HG03025 (cell line): Measurements from ENCODE around the gene DUXA.

Source experiments
- ATAC-seq: cut with Tn5 transposase; IDR thresholded peaks from one replicate; pipeline ENCODE4 v1.9.1; 2021; ENCODE audit warnings: mild to moderate bottlenecking, moderate library complexity; ENCODE audit not compliant: unreplicated experiment, low FRiP score

The DUXA gene

DNA sequence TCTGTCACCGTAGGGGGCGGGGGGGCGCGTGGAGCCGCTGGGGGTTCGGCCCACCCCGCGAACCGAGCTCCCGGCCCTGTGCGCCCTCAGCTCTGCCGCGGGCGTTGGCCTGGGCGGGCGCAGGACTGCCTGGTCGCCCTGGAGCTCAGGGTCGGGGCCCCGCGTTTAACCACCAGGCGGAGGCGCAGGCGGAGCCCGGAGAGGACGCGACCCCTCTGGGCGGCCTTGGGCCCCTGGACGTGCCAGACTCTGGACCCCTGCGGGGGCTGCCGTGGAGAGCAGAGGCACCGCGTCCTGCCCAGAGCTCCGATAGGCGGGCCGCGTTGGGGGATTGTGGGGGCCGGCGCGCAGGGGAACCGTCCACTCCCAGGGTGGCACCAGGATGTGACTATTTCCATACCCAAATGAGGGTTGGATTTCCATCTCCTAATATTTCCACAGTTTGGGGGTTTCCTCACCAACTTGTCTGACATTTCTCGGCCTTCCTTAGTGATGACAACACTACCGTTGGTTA, 60.5 kb downstream of the DUXA start:
- ATAC-seq, result no peak

GRCh38 chr19:57105976-57106721, 61.1 kb downstream of the DUXA start:
- ATAC-seq, result no peak
